ENCODE results near the gene MRPL36.

The MRPL36 gene

GRCh38 chr5:1762883-1763547 is 36.6 kb downstream of the MRPL36 start:
- Histone ChIP-seq H3K4me1 (ENCODE audit: low read length) (0 out of 2 replicates have a peak, but pooled peaks cover 9% of the 10 kb centered on the region), H3K9ac (ENCODE audit: low read length) (no peak overlapping the region), H3K79me2 (ENCODE audit: low read length) (no peaks in the 10 kb centered on the region), H3K9me2 (replicated peaks; ENCODE audit: insufficient read depth, low read length) (no peaks in the 10 kb centered on the region), H3K9me3 (replicated peaks; ENCODE audit: insufficient read depth, low read length) (no peaks in the 10 kb centered on the region), H3K4me2 (ENCODE audit: low read depth, low read length) (no peak overlapping the region), H3K36me3 (replicated peaks; ENCODE audit: insufficient read depth, low read length) (no peaks in the 10 kb centered on the region), H3K4me3 (ENCODE audit: low read length) (no peak overlapping the region), H3K27ac (ENCODE audit: low read length) (no peak overlapping the region), H3K27me3 (replicated peaks; ENCODE audit: insufficient read depth, low read length) (peaks cover 37% of the 10 kb centered on the region), H4K20me1 (ENCODE audit: insufficient read depth, low read length) (no peaks in the 10 kb centered on the region), H3F3A (ENCODE audit: insufficient read depth, low read length) (no peaks in the 10 kb centered on the region), H2AFZ (ENCODE audit: low read length) (no peak overlapping the region)
- DNase-seq, result no peak
- TF ChIP-seq CTCF (IDR thresholded peaks at IDR 0.05; ENCODE audit: low read length), result no peak
- TF ChIP-seq EZH2 (optimal IDR thresholded peaks at IDR 0.05; ENCODE audit: low read depth, low read length), result no peak
- TF ChIP-seq EZH2phosphoT487 (IDR thresholded peaks at IDR 0.05; ENCODE audit: low read length), result no peak

GRCh38 chr5:1762121-1762882 is 37.3 kb downstream of the MRPL36 start:
- Histone ChIP-seq H4K20me1 (ENCODE audit: insufficient read depth, low read length) (no peaks in the 10 kb centered on the region), H3K36me3 (replicated peaks; ENCODE audit: insufficient read depth, low read length) (no peaks in the 10 kb centered on the region), H3K27me3 (replicated peaks; ENCODE audit: insufficient read depth, low read length) (peaks cover 35% of the 10 kb centered on the region), H2AFZ (ENCODE audit: low read length) (no peak overlapping the region), H3K79me2 (ENCODE audit: low read length) (no peaks in the 10 kb centered on the region), H3K9ac (ENCODE audit: low read length) (no peak overlapping the region), H3K4me2 (ENCODE audit: low read depth, low read length) (no peak overlapping the region), H3K9me3 (replicated peaks; ENCODE audit: insufficient read depth, low read length) (no peaks in the 10 kb centered on the region), H3K9me2 (replicated peaks; ENCODE audit: insufficient read depth, low read length) (no peaks in the 10 kb centered on the region), H3K4me1 (ENCODE audit: low read length) (0 out of 2 replicates have a peak, but pooled peaks cover 9% of the 10 kb centered on the region), H3K4me3 (ENCODE audit: low read length) (no peak overlapping the region), H3K27ac (ENCODE audit: low read length) (no peak overlapping the region), H3F3A (ENCODE audit: insufficient read depth, low read length) (no peaks in the 10 kb centered on the region)
- no peak for TF ChIP-seq CTCF (IDR thresholded peaks at IDR 0.05; ENCODE audit: low read length)
- no peak for TF ChIP-seq EZH2phosphoT487 (IDR thresholded peaks at IDR 0.05; ENCODE audit: low read length)
- TF ChIP-seq EZH2 (optimal IDR thresholded peaks at IDR 0.05; ENCODE audit: low read depth, low read length), result no peak
- no peak for DNase-seq

GRCh38 chr5:1761453-1761755 is 38.2 kb downstream of the MRPL36 start:
- TF ChIP-seq EZH2 (optimal IDR thresholded peaks at IDR 0.05; ENCODE audit: low read depth, low read length), result no peak
- no peak for TF ChIP-seq EZH2phosphoT487 (IDR thresholded peaks at IDR 0.05; ENCODE audit: low read length)
- TF ChIP-seq CTCF (IDR thresholded peaks at IDR 0.05; ENCODE audit: low read length), result no peak
- 0 out of 2 replicates have a peak, but pooled peaks cover 9% of the 10 kb centered on the region for H3K4me1 ChIP-seq (ENCODE audit: low read length)

More at GRCh38 chr5:1761453-1761755, 38.2 kb downstream of the MRPL36 start:
- Histone ChIP-seq H3K4me3 (ENCODE audit: low read length) (no peak overlapping the region), H3K4me2 (ENCODE audit: low read depth, low read length) (no peak overlapping the region), H4K20me1 (ENCODE audit: insufficient read depth, low read length) (no peaks in the 10 kb centered on the region), H3K79me2 (ENCODE audit: low read length) (no peaks in the 10 kb centered on the region), H3F3A (ENCODE audit: insufficient read depth, low read length) (no peaks in the 10 kb centered on the region), H3K27ac (ENCODE audit: low read length) (no peak overlapping the region), H3K9ac (ENCODE audit: low read length) (no peak overlapping the region), H3K9me3 (replicated peaks; ENCODE audit: insufficient read depth, low read length) (no peaks in the 10 kb centered on the region), H3K9me2 (replicated peaks; ENCODE audit: insufficient read depth, low read length) (no peaks in the 10 kb centered on the region), H3K36me3 (replicated peaks; ENCODE audit: insufficient read depth, low read length) (no peaks in the 10 kb centered on the region), H2AFZ (ENCODE audit: low read length) (no peak overlapping the region), H3K27me3 (replicated peaks; ENCODE audit: insufficient read depth, low read length) (peaks cover 34% of the 10 kb centered on the region)
- DNase-seq, result no peak
